Panc1 (cell line): ENCODE data around the gene CASP9. TPM values are rescaled to one million over a fixed set of nuclear protein-coding genes. Genes with fewer than 3 reads are reported as not detected.

Experiments used
- ATAC-seq: fragments of 200-7000 bp; cut with Tn5 transposase; 2 replicates; pipeline ENCODE4 v1.9.1; 2020; ENCODE audit warnings: mild to moderate bottlenecking, moderate library complexity
- BruUV-seq: library from RNA; stranded (reverse); fragments of 400-500 nt; replicated peaks from 2 replicates; lab custom pipeline; 2021; lab: Mats Ljungman, UMichigan
- CTCF ChIA-PET: fragments of 300-600 bp; sonication (Branson Sonifier 250); formaldehyde crosslinking; loops from one replicate; lab custom pipeline; 2022; ENCODE audit warnings: antibody characterized with exemption; lab: Charles Lee
- POLR2A ChIA-PET: fragments of 300-600 bp; sonication (Branson Sonifier 250); formaldehyde crosslinking; loops from one replicate; lab custom pipeline; 2022; ENCODE audit warnings: antibody characterized with exemption; lab: Charles Lee
- DNase-seq: peaks from one replicate; pipeline ENCODE4 v3.0.0-alpha.2; 2010; ENCODE audit warnings: low read depth, low spot score
- H3K27ac ChIP-seq: 2 replicates; pipeline ENCODE4 v1.5.1; 2011; ENCODE audit warnings: mild to moderate bottlenecking, low read length, inconsistent platforms
- H3K27me3 ChIP-seq: fragments of 200-500 bp; sonication (Bioruptor generic); 2 replicates; pipeline ENCODE4 v1.6.0; 2014; ENCODE audit warnings: low read length, inconsistent platforms; ENCODE audit not compliant: control insufficient read depth, insufficient read depth
- H3K36me3 ChIP-seq: fragments of 200-500 bp; sonication (Bioruptor generic); 2 replicates; pipeline ENCODE4 v1.5.1; 2014; ENCODE audit warnings: inconsistent platforms, mild to moderate bottlenecking, low read length, moderate library complexity; ENCODE audit not compliant: control insufficient read depth, insufficient read depth
- H3K4me1 ChIP-seq: 2 replicates; pipeline ENCODE4 v1.5.1; 2011; ENCODE audit warnings: inconsistent platforms, mild to moderate bottlenecking, low read length, moderate library complexity; ENCODE audit not compliant: control insufficient read depth, insufficient read depth
- H3K4me3 ChIP-seq, 2 experiments: 2 replicates each; pipeline ENCODE4 v1.5.1; 2011 to 2012; ENCODE audit warnings: low read depth in 2 of 2, low read length in 2 of 2, mild to moderate bottlenecking in 2 of 2, inconsistent platforms in 1 of 2, moderate library complexity in 1 of 2
- H3K9me3 ChIP-seq: fragments of 200-500 bp; sonication (Bioruptor generic); 2 replicates; pipeline ENCODE4 v1.5.1; 2014; ENCODE audit warnings: low read depth, mild to moderate bottlenecking, inconsistent platforms, low read length, moderate library complexity; ENCODE audit not compliant: control insufficient read depth, insufficient read depth
- CTCF ChIP-seq: fragments of 450-650 bp; IDR thresholded peaks from 2 replicates; pipeline ENCODE4 v1.5.1; 2017; ENCODE audit warnings: mild to moderate bottlenecking
- POLR2AphosphoS5 ChIP-seq: IDR thresholded peaks from 2 replicates; pipeline ENCODE4 v1.6.1; 2012; ENCODE audit warnings: mild to moderate bottlenecking, low read depth, low read length, moderate library complexity
- REST ChIP-seq, 2 experiments: IDR thresholded peaks; 2 replicates each; pipeline ENCODE4 v1.6.1; 2011 to 2012; ENCODE audit warnings: low read depth in 2 of 2, control low read depth in 1 of 2, low read length in 1 of 2, mild to moderate bottlenecking in 1 of 2, moderate library complexity in 1 of 2; ENCODE audit not compliant: insufficient read depth in 1 of 2
- SIN3A ChIP-seq: IDR thresholded peaks from 2 replicates; pipeline ENCODE4 v1.6.1; 2012; ENCODE audit warnings: low read depth, mild to moderate bottlenecking, low read length, moderate library complexity, borderline replicate concordance; ENCODE audit not compliant: insufficient read depth
- TCF7L2 ChIP-seq: IDR thresholded peaks from 2 replicates; pipeline ENCODE4 v1.6.1; 2011; ENCODE audit warnings: mild to moderate bottlenecking, low read depth, low read length, inconsistent platforms
- in situ Hi-C: cut with HindIII; loops from 2 replicates; pipeline ENCODE4 v1.10.0; 2016; ENCODE audit warnings: low sequenced_read_pairs, low pct_unique_long_range_greater_than_20kb
- intact Hi-C: fragments of 100-400 bp; cut with micrococcal nuclease; formaldehyde crosslinking; loops from one replicate; pipeline ENCODE4 v1.10.0; 2022; ENCODE audit not compliant: unreplicated experiment
- total RNA-seq: library from RNA; stranded (reverse); gene quantifications from one replicate; pipeline ENCODE4 v1.2.1, GENCODE V29; 2021; ENCODE audit not compliant: unreplicated experiment

Gene CASP9
- total RNA-seq, 1 experiment from 2014 or later = 7.5 TPM

- no peak overlapping the region for H3K4me3 ChIP-seq
- H3K4me1 ChIP-seq = no peaks in the 10 kb centered on the region
- POLR2A ChIA-PET = interaction anchor here (0.6 kb wide), 1 partner anchor 489 kb away, joined by 3 read pairs; no protein-coding TSS in a partner anchor
- H3K27me3 ChIP-seq = no peaks in the 10 kb centered on the region
- no peak for ATAC-seq
- DNase-seq = no peak
- TF ChIP-seq REST (IDR thresholded peaks at IDR 0.05; ENCODE audit: insufficient read depth in 1 of 2, low read depth in 2 of 2, low read length in 1 of 2) = no peak
- TF ChIP-seq CTCF = no peak
- TF ChIP-seq TCF7L2 = no peak
- CTCF ChIA-PET = no interaction called here
- in situ Hi-C loops (no loop called here), intact Hi-C loops (no loop called here)
- H3K9me3 ChIP-seq = no peaks in the 10 kb centered on the region
- no peaks in the 10 kb centered on the region for H3K36me3 ChIP-seq
- H3K27ac ChIP-seq = no peak overlapping the region
- no TSS peak for BruUV-seq
These were observed 72.8 kb downstream of the CASP9 start for GRCh38 chr1:15451014-15451722.

DNA sequence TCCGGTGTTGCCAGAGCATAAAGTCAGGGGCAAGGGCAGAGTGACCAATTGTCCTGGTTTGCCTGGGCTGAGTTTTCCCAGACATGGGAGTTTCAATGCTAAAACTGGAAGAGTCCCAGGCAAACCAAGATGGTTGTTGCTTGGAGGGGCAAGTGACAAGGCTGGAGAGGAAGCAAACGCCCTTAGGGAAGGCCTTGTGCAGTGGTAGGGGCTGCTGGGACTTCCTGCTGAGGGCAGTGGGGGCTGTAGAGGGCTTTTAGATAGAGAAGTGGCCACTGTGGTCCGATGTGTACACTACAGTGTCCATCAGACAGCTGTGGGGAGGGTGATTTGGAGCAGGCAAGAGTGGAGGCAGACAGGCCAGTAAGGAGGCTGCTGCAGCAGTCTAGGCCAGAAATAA is 74.4 kb downstream of the CASP9 start:
- H3K27ac ChIP-seq = no peak overlapping the region
- ChIA-PET CTCF (no interaction called here), POLR2A (no interaction called here)
- intact Hi-C loops (no loop called here), in situ Hi-C loops (no loop called here)
- ATAC-seq = no peak
- no peak for DNase-seq
- no peaks in the 10 kb centered on the region for H3K9me3 ChIP-seq
- no TSS peak for BruUV-seq
- H3K27me3 ChIP-seq = no peaks in the 10 kb centered on the region
- no peak overlapping the region for H3K4me3 ChIP-seq
- H3K36me3 ChIP-seq = no peaks in the 10 kb centered on the region
- TF ChIP-seq CTCF (no peak), SIN3A (no peak), POLR2AphosphoS5 (no peak), TCF7L2 (no peak), REST (IDR thresholded peaks at IDR 0.05; ENCODE audit: insufficient read depth in 1 of 2, low read depth in 2 of 2, low read length in 1 of 2) (no peak)
- H3K4me1 ChIP-seq = no peaks in the 10 kb centered on the region
